Common myeloid progenitor, CD34-positive (primary cell): ENCODE results near the gene TSPEAR.
"Not testable (repeated sequence)": the region's sequence is repeated elsewhere in the genome, so short reads cannot be mapped to it uniquely, and the experiment has no call there.

Source experiments
- CTCF ChIA-PET: fragments of 350-600 bp; sonication (Branson Sonifier 250); formaldehyde crosslinking; loops from one replicate; lab custom pipeline; 2021; ENCODE audit warnings: antibody characterized with exemption; lab: Charles Lee
- POLR2A ChIA-PET: fragments of 350-600 bp; sonication (Branson Sonifier 250); formaldehyde crosslinking; loops from one replicate; lab custom pipeline; 2021; ENCODE audit warnings: antibody characterized with exemption; lab: Charles Lee
- DNase-seq, 3 donors: peaks; one replicate each; pipeline versions ENCODE4 v3.0.0 to v3.0.0-alpha.2; 2013
- H3K27ac ChIP-seq, 2 experiments: 1 replicate in 1 of 2; 2 replicates in 1 of 2; pipeline ENCODE4 v1.7.0; 2013; ENCODE audit warnings: inconsistent platforms in 2 of 2, low read length in 2 of 2, mild to moderate bottlenecking in 2 of 2, low read depth in 1 of 2, moderate library complexity in 1 of 2; ENCODE audit not compliant: severe bottlenecking in 2 of 2, insufficient read depth in 1 of 2, poor library complexity in 1 of 2
- H3K27me3 ChIP-seq, 5 experiments: replicated peaks in 2 of 5; 1 replicate in 3 of 5; 2 replicates in 2 of 5; pipeline versions ENCODE4 v1.6.1 to v1.7.0; 2013; ENCODE audit warnings: low read length in 4 of 5, mild to moderate bottlenecking in 2 of 5, moderate library complexity in 2 of 5, inconsistent platforms in 1 of 5; ENCODE audit not compliant: insufficient read depth in 5 of 5, control insufficient read depth in 4 of 5
- H3K36me3 ChIP-seq, 4 experiments: 1 replicate in 2 of 4; 2 replicates in 2 of 4; pipeline versions ENCODE4 v1.6.1 to v1.7.0; 2013; ENCODE audit warnings: low read length in 3 of 4, control low read depth in 1 of 4, mild to moderate bottlenecking in 1 of 4; ENCODE audit not compliant: control insufficient read depth in 4 of 4, insufficient read depth in 4 of 4
- H3K4me1 ChIP-seq, 4 experiments: 1 replicate in 3 of 4; 2 replicates in 1 of 4; pipeline versions ENCODE4 v1.6.1 to v1.7.1; 2013; ENCODE audit warnings: low read length in 3 of 4, mild to moderate bottlenecking in 3 of 4, control low read depth in 1 of 4, inconsistent platforms in 1 of 4, moderate library complexity in 1 of 4; ENCODE audit not compliant: control insufficient read depth in 4 of 4, insufficient read depth in 4 of 4; ENCODE audit errors: control extremely low read depth in 1 of 4
- H3K4me3 ChIP-seq, 7 experiments: 1 replicate in 4 of 7; 2 replicates in 3 of 7; pipeline versions ENCODE4 v1.5.1 to v1.7.0; 2013; ENCODE audit warnings: mild to moderate bottlenecking in 7 of 7, low read length in 6 of 7, moderate library complexity in 6 of 7, inconsistent platforms in 2 of 7, low read depth in 2 of 7, control low read depth in 1 of 7; ENCODE audit not compliant: insufficient read depth in 4 of 7, control insufficient read depth in 1 of 7; ENCODE audit errors: extremely low read depth in 1 of 7
- H3K9me3 ChIP-seq, 5 experiments: 1 replicate in 4 of 5; 2 replicates in 1 of 5; pipeline versions ENCODE4 v1.6.1 to v1.7.1; 2013; ENCODE audit warnings: low read length in 4 of 5, mild to moderate bottlenecking in 2 of 5, inconsistent platforms in 1 of 5, low read depth in 1 of 5, moderate library complexity in 1 of 5; ENCODE audit not compliant: control insufficient read depth in 4 of 5, insufficient read depth in 2 of 5; ENCODE audit errors: control extremely low read depth in 1 of 5
- WGBS: methylation state at CpG from one replicate; pipeline ENCODE4 v1.1.5; 2013; ENCODE audit not compliant: insufficient coverage; 5-methylcytosine and 5-hydroxymethylcytosine counted together

TSPEAR gene

GRCh38 chr21:44644878-44645277 is 66.5 kb downstream of the TSPEAR start:
- peaks cover 6 to 29% (median 16%) of the 10 kb centered on the region in 5 experiments for H3K9me3 ChIP-seq
- CTCF ChIA-PET = no interaction called here
- peaks cover 0 to 2% (median 0%) of the 10 kb centered on the region in 4 experiments for H3K4me1 ChIP-seq
- H3K27ac ChIP-seq = no peak overlapping the region
- POLR2A ChIA-PET = no interaction called here
- no peak for DNase-seq
- no peak overlapping the region for H3K4me3 ChIP-seq
- H3K27me3 ChIP-seq = peaks cover 0 to 18% (median 0%) of the 10 kb centered on the region in 5 experiments
- no peaks in the 10 kb centered on the region for H3K36me3 ChIP-seq
- WGBS = no CpG with 5 or more reads among the region's 2 CpGs

DNA sequence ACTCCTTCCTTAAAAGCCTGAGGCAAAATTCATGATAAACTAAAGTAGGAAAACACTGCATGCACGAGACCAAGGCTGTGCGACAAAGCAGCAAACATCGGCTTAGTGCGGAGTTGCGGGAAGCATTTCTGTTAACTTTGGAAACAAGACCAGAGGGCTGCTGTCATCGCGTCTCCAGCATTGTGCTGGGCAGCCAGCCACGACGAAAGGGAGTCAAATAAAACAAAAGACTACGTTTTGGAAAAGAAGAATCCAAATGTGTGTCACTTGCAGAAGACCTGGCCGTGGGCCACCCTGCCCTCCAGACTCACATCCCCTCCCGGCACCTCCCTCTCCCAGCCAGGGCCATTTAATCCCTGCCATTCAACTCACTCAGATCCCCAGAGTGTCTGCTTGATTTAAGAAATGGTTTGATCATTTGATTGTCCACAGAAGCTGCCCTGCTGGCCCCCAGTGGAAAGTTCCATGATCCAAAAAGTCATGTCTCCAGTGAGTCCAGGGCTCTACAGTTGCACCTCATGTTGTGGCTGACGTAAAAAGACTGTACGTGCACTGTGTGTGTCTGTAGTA is 67.5 kb downstream of the TSPEAR start:
- CTCF ChIA-PET = no interaction called here
- Histone ChIP-seq H3K27me3 (peaks cover 0 to 18% (median 2%) of the 10 kb centered on the region in 5 experiments), H3K27ac (no peak overlapping the region), H3K36me3 (no peaks in the 10 kb centered on the region), H3K4me1 (no peaks in the 10 kb centered on the region), H3K4me3 (no peak overlapping the region), H3K9me3 (peaks cover 6 to 29% (median 16%) of the 10 kb centered on the region in 5 experiments)
- POLR2A ChIA-PET = no interaction called here
- 87% methylated on average over 12 of the region's 14 CpGs for WGBS
- no peak for DNase-seq

GRCh38 chr21:44640761-44641160 is 70.6 kb downstream of the TSPEAR start:
- no peak overlapping the region for H3K4me3 ChIP-seq
- ChIA-PET POLR2A (no interaction called here), CTCF (no interaction called here)
- H3K9me3 ChIP-seq = peaks cover 6 to 29% (median 16%) of the 10 kb centered on the region in 5 experiments
- peaks cover 0 to 5% (median 2%) of the 10 kb centered on the region in 5 experiments for H3K27me3 ChIP-seq
- H3K27ac ChIP-seq = no peak overlapping the region
- no peaks in the 10 kb centered on the region for H3K36me3 ChIP-seq
- 95% methylated on average over 4 of the region's 5 CpGs for WGBS
- no peaks in the 10 kb centered on the region for H3K4me1 ChIP-seq
- no peak for DNase-seq

DNA sequence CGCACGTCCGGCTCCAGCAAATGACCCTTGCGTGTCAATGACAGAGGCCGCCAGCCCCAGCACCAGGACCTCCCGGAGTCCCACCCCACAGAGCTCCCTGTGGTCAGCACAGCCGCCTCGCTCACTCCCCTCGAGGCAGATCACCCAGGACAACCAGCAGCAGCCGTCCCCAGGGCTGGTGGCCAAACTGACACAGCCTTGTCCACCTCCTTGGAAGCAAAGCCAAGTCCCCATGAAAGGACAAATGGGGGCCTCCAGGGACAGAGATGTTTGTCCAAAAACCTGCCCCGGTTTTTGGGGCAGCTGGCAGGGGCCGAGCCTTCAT is 72.1 kb downstream of the TSPEAR start:
- H3K27me3 ChIP-seq = peaks cover 0 to 6% (median 2%) of the 10 kb centered on the region in 5 experiments
- no peaks in the 10 kb centered on the region for H3K4me1 ChIP-seq
- WGBS = 96% methylated on average over 12 of the region's 12 CpGs
- H3K36me3 ChIP-seq = no peaks in the 10 kb centered on the region
- DNase-seq = no peak
- no peak overlapping the region for H3K4me3 ChIP-seq
- ChIA-PET CTCF (no interaction called here), POLR2A (no interaction called here)
- peaks cover 3 to 23% (median 16%) of the 10 kb centered on the region in 5 experiments for H3K9me3 ChIP-seq
- H3K27ac ChIP-seq = no peak overlapping the region

DNA sequence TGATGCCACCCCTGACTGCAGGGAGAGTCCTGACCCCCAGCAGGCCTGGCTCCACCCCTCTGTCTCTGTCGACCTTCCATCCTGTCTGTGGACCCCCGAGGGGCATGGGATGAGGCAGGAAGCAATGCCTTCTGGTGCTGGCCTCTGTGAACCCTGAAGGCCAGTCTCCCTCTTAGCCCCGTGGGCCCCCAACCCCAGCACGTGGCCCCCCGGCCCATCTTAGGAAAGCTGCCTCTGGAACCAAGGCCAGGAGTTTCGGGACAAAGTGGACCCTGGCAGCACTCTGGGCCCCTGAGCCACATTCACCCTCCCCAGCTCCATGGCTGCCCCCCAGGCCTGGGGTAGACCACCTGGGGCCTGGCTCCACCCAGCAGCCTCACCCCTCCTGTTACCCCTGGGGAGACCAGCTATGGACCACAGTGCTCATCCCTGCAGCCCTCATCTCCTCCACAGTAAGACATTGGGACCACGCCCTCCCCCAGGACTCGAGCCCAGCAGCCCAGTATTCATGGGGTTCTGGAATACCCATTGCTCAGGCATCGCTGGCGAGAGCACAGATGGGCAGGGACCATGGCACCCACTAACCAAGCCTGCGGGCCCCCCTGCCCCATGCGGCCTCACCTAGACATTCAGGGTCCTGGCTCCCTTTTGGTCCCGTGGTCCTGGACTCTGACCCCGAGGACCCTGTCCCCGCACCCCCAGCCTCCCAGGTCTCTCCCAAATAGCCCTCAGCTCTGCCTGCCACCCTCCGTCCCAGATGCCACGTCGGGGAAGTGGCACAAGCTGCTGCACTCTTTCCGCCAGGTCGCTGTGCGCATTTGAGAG is 72.7 kb downstream of the TSPEAR start:
- H3K36me3 ChIP-seq, DNase-seq, H3K27me3 ChIP-seq, POLR2A ChIA-PET, H3K4me1 ChIP-seq, CTCF ChIA-PET, H3K4me3 ChIP-seq, H3K27ac ChIP-seq: not testable (repeated sequence)
- 96% methylated on average over 12 of the region's 21 CpGs for WGBS
- H3K9me3 ChIP-seq = peaks cover 1 to 18% (median 13%) of the 10 kb centered on the region in 5 experiments

DNA sequence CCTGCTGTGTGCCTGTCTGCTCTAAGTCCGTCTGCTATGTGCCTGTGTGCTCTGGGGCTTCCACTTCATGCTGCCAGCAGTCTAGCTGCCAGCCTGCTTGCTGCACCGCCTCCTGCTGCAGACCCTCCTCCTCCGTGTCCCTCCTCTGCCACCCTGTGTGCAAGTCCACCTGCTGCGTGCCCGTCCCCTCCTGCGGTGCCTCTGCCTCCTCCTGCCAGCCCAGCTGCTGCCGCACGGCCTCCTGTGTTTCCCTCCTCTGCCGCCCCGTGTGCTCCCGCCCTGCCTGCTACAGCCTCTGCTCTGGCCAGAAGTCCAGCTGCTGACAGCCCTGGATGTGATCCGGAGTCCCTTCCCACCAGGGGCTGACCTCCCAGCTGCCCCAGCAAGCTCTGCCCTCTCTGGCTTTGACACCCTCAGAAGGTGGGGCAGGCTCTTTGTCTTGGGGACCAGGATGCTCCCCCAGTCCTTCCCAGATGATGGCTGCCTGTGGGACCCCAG is 73.5 kb downstream of the TSPEAR start:
- WGBS = 93% methylated on average over 3 of the region's 12 CpGs
- POLR2A ChIA-PET = interaction anchor here (0.5 kb wide), 1 partner anchor 222 kb away, joined by 4 read pairs; no protein-coding TSS in a partner anchor
- H3K4me3 ChIP-seq, H3K4me1 ChIP-seq, H3K36me3 ChIP-seq, DNase-seq, H3K27me3 ChIP-seq, CTCF ChIA-PET, H3K27ac ChIP-seq: not testable (repeated sequence)
- H3K9me3 ChIP-seq = peaks cover 1 to 16% (median 9%) of the 10 kb centered on the region in 5 experiments
